Spleen (tissue), 11 donors: ENCODE data around the gene RAPGEFL1. TPM values are rescaled to one million over a fixed set of nuclear protein-coding genes. Genes with fewer than 3 reads are reported as not detected.
A peak's percentile ranks its signal among the peaks of the same experiment; 100 is the strongest.

ENCODE experiments used
- DNase-seq: peaks from one replicate; pipeline ENCODE4 v3.0.0-alpha.2; 2020
- H3K27ac ChIP-seq, 8 donors: fragments of 200-600 bp; sonication (generic) in 7 of 8; 1 replicate in 4 of 8; 2 replicates in 4 of 8; pipeline versions ENCODE4 v1.5.0 to v1.8.0; 2016 to 2021; ENCODE audit warnings: inconsistent platforms in 4 of 8, mild to moderate bottlenecking in 4 of 8, moderate library complexity in 1 of 8
- H3K27me3 ChIP-seq, 7 donors: fragments of 200-600 bp; sonication (generic) in 6 of 7; replicated peaks in 1 of 7; 1 replicate in 4 of 7; 2 replicates in 3 of 7; pipeline versions ENCODE4 v1.5.0 to v1.8.0; 2016 to 2021; ENCODE audit warnings: inconsistent platforms in 3 of 7, mild to moderate bottlenecking in 1 of 7
- H3K36me3 ChIP-seq, 6 donors: fragments of 200-600 bp; sonication (generic) in 5 of 6; 1 replicate in 4 of 6; 2 replicates in 2 of 6; pipeline versions ENCODE4 v1.5.0 to v1.8.0; 2016 to 2021; ENCODE audit warnings: inconsistent platforms in 2 of 6
- H3K4me1 ChIP-seq, 6 donors: fragments of 200-600 bp; sonication (generic) in 5 of 6; 1 replicate in 3 of 6; 2 replicates in 3 of 6; pipeline versions ENCODE4 v1.5.0 to v1.8.0; 2016 to 2021; ENCODE audit warnings: inconsistent platforms in 3 of 6
- H3K4me3 ChIP-seq, 8 donors: fragments of 200-600 bp; sonication (generic) in 7 of 8; 1 replicate in 4 of 8; 2 replicates in 4 of 8; pipeline versions ENCODE4 v1.5.0 to v1.8.0; 2016 to 2021; ENCODE audit warnings: inconsistent platforms in 4 of 8, mild to moderate bottlenecking in 4 of 8, moderate library complexity in 2 of 8
- H3K9me3 ChIP-seq, 8 donors: fragments of 200-600 bp; sonication (generic) in 7 of 8; 1 replicate in 4 of 8; 2 replicates in 4 of 8; pipeline versions ENCODE4 v1.5.0 to v1.8.0; 2016 to 2021; ENCODE audit warnings: inconsistent platforms in 4 of 8
- POLR2A ChIP-seq, 3 donors: fragments of 450-650 bp; IDR thresholded peaks; one replicate each; pipeline ENCODE4 v1.5.1; 2017; ENCODE audit warnings: antibody characterized with exemption in 3 of 3, mild to moderate bottlenecking in 1 of 3
- POLR2AphosphoS5 ChIP-seq, 3 donors: sonication (generic); formaldehyde crosslinking; IDR thresholded peaks; one replicate each; pipeline ENCODE4 v1.5.1; 2017; ENCODE audit warnings: antibody characterized with exemption in 3 of 3
- WGBS, 5 donors: extraction: QIAGEN DNeasy Blood & Tissue Kit in 3 of 5; methylation state at CpG; one replicate each; pipeline versions ENCODE4 v1.1.5 to v1.1.7; 2013 to 2018; 5-methylcytosine and 5-hydroxymethylcytosine counted together
- intact Hi-C: fragments of 100-400 bp; cut with DNase I; formaldehyde crosslinking; loops from one replicate; pipeline ENCODE4 v1.15.0; 2023; ENCODE audit warnings: low total_unique reads
- polyA plus RNA-seq, 3 donors: library from polyadenylated mRNA; stranded (reverse); fragments of 200-250 nt; gene quantifications; one replicate each; pipeline ENCODE4 v1.2.1, GENCODE V29; 2013
- total RNA-seq, 7 donors: library from RNA; depleted of rRNA in 3 of 7; stranded (reverse); fragments of >200 nt in 3 of 7; fragmentation: NEBNext Ultra II Directional in 4 of 7; extraction: Animal tissue kit (Norgen Biotek cat#: 25700) in 4 of 7; gene quantifications; one replicate each; pipeline versions ENCODE4 v1.1.0 to v1.2.1, GENCODE V29; 2016 to 2021
- TF ChIP-seq, protein P1 (sequence below), 11 experiments: fragments of 200-600 bp in 7 of 11; fragments of 450-650 bp in 4 of 11; sonication (generic) in 4 of 11; IDR thresholded peaks in 8 of 11; conservative IDR thresholded peaks in 3 of 11; 1 replicate in 7 of 11; 2 replicates in 4 of 11; pipeline versions ENCODE4 v1.4.0 to v1.8.0; 2016 to 2021; ENCODE audit warnings: antibody characterized with exemption in 11 of 11, inconsistent platforms in 4 of 11, mild to moderate bottlenecking in 1 of 11
- donor health status: healthy with polysubstance abuse.
- donor health status: DM: no; HTN: no; CAD: no; lungs with moderate emphysema.
- donor health status: DM: no; HTN: no; CAD: no.
- donor health status: Bipolar disorder and iron deficiency.
- donor health status: healthy.
- donor health status: DM: no; HTN: no; CAD: no.
- donor health status: DM: yes; HTN: yes; CAD: no.

Gene RAPGEFL1
- total and polyA plus RNA-seq, 10 donors = 2.9 to 12.7 (median 6.4) TPM

DNA sequence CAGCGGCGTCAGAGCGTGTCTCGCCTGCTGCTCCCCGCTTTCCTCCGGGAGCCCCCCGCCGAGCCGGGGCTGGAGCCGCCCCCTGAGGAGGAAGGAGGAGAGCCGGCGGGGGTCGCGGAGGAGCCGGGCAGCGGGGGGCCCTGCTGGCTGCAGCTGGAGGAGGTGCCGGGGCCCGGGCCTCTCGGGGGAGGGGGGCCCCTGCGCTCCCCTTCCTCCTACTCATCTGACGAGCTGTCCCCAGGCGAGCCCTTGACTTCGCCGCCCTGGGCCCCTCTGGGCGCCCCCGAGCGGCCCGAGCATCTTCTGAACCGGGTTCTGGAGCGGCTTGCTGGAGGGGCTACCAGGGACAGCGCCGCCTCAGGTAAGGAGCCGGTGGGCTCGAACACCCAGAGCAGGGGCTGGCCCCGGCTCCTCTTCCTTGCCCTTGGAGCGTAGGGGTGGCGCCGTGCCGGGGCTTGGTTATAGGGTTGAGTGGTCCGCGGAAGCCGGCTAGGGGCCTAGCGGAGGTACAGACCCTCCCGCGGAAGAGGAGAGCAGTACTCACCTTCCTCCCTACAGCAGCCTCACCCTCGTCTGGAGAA, 841 bp downstream of the RAPGEFL1 start:
- intact Hi-C loops = no loop called here
- Histone ChIP-seq H3K9me3 (no peaks in the 10 kb centered on the region), H3K27me3 (peaks cover 0 to 15% (median 6%) of the 10 kb centered on the region in 7 donors), H3K36me3 (peaks cover 0 to 51% (median 16%) of the 10 kb centered on the region in 6 donors), H3K4me3 (peak overlapping the region in 7 of 8 donors; percentile 31 to 72 (median 51)), H3K4me1 (peaks cover 4 to 24% (median 20%) of the 10 kb centered on the region in 6 donors), H3K27ac (no peak overlapping the region)
- DNase-seq = no peak
- TF ChIP-seq, protein P1, sequence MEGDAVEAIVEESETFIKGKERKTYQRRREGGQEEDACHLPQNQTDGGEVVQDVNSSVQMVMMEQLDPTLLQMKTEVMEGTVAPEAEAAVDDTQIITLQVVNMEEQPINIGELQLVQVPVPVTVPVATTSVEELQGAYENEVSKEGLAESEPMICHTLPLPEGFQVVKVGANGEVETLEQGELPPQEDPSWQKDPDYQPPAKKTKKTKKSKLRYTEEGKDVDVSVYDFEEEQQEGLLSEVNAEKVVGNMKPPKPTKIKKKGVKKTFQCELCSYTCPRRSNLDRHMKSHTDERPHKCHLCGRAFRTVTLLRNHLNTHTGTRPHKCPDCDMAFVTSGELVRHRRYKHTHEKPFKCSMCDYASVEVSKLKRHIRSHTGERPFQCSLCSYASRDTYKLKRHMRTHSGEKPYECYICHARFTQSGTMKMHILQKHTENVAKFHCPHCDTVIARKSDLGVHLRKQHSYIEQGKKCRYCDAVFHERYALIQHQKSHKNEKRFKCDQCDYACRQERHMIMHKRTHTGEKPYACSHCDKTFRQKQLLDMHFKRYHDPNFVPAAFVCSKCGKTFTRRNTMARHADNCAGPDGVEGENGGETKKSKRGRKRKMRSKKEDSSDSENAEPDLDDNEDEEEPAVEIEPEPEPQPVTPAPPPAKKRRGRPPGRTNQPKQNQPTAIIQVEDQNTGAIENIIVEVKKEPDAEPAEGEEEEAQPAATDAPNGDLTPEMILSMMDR (IDR thresholded peaks at IDR 0.05 in 8 of 11, conservative IDR thresholded peaks at IDR 0.05 in 3 of 11) = no peak
- TF ChIP-seq POLR2A (IDR thresholded peaks at IDR 0.05) (no peak), POLR2AphosphoS5 (IDR thresholded peaks at IDR 0.05) (peak in 1 of 3 donors; percentile 7)
- WGBS, 5 donors = 19 to 56% (median 48%) methylated on average over 12 to 46 of the region's 46 CpGs

DNA sequence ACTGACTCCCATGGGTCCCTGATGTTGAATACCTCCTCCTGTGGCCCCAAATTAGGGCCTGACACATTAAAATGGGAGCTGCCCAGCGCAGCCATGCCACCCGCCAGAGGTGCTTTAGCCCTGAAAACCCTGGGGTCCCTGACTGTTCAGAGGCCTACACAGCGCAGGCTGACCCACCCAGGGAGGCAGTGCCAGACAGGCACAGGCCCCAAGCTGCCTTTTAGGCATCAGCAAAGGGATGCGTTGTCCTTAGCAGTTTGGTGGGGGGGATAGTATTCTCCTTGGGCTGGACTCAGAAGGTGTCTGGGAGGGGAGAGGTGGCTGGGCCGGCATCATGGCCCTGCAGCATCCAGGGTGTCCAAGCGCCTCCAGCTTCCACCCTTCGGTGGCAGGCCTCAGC, 1.4 kb downstream of the RAPGEFL1 start:
- Histone ChIP-seq H3K4me1 (peaks cover 4 to 24% (median 20%) of the 10 kb centered on the region in 6 donors), H3K4me3 (no peak overlapping the region), H3K9me3 (no peaks in the 10 kb centered on the region), H3K36me3 (peaks cover 0 to 46% (median 14%) of the 10 kb centered on the region in 6 donors), H3K27ac (no peak overlapping the region), H3K27me3 (peaks cover 0 to 15% (median 6%) of the 10 kb centered on the region in 7 donors)
- no peak for TF ChIP-seq POLR2AphosphoS5 (IDR thresholded peaks at IDR 0.05)
- TF ChIP-seq, protein P1 (IDR thresholded peaks at IDR 0.05 in 8 of 11, conservative IDR thresholded peaks at IDR 0.05 in 3 of 11) = no peak
- intact Hi-C loops = no loop called here
- DNase-seq = no peak
- 90 to 99% (median 96%) methylated on average over 7 of the region's 7 CpGs for WGBS, 5 donors

DNA sequence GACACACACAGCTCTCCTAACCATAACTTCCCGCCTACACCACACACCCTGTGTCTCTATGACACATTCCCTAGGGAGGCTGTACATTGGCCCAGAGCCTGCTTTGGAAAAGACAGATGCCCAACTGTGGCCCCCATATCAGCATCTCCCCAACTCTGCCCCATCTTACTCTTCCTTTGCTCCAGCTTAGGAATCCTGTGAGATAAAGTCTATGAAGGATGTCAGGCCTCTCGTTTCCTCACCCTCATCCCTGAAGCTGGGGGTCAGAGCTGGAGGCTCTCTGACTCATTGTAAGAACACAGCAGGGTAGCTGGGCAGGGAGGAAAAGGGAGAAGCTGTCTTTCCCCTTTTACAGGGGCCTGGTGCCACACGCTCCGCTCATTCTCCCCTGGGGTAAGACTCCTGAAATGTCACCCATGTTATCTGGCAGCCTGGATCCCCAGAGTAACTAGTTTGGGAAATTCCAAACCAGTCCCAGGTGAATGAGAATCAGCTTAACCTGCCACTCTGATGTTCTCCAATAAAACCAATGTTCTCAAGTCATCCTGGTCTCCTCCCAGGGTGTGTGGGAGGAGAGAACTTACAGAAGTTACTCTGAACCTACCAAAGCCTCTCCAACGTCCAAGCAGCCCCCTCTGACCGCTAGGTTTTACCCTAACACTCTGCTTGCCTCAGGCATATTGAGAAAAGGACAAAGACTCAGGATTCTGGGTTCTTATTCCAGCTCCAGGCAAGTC, 2.8 kb downstream of the RAPGEFL1 start:
- Histone ChIP-seq H3K4me3 (no peak overlapping the region), H3K9me3 (no peaks in the 10 kb centered on the region), H3K4me1 (peaks cover 4 to 24% (median 20%) of the 10 kb centered on the region in 6 donors), H3K36me3 (peaks cover 0 to 32% (median 4%) of the 10 kb centered on the region in 6 donors), H3K27ac (no peak overlapping the region), H3K27me3 (peaks cover 0 to 15% (median 6%) of the 10 kb centered on the region in 7 donors)
- no peak for DNase-seq
- TF ChIP-seq POLR2A (IDR thresholded peaks at IDR 0.05) (no peak), POLR2AphosphoS5 (IDR thresholded peaks at IDR 0.05) (no peak)
- TF ChIP-seq, protein P1 (IDR thresholded peaks at IDR 0.05 in 8 of 11, conservative IDR thresholded peaks at IDR 0.05 in 3 of 11) = no peak
- intact Hi-C loops = no loop called here
- WGBS, 5 donors = 74 to 87% (median 82%) methylated on average over 6 of the region's 6 CpGs

DNA sequence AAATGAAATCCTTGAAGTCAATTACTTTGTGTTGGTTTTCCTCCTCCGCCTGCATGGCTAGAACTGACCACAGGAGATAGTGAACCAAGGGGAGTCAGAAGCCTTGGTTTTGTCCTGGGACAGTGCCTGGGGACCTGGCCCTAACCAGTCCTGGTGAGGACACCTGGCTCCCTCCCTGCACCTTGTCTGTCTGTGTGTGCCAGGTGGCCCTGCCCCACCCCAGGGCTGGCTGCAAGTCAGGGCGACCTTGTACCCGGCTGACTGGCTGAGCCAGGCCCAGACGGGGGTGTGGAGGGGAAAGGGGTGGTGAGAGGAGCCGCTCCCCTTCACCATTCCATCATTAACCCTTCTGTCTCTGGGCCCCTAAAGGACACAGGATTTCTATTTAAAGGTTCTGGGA, 3.4 kb downstream of the RAPGEFL1 start:
- peaks cover 4 to 24% (median 20%) of the 10 kb centered on the region in 6 donors for H3K4me1 ChIP-seq
- H3K36me3 ChIP-seq = peaks cover 0 to 26% (median 3%) of the 10 kb centered on the region in 6 donors
- TF ChIP-seq POLR2AphosphoS5 (IDR thresholded peaks at IDR 0.05) (no peak), POLR2A (IDR thresholded peaks at IDR 0.05) (no peak)
- TF ChIP-seq, protein P1 (IDR thresholded peaks at IDR 0.05 in 8 of 11, conservative IDR thresholded peaks at IDR 0.05 in 3 of 11) = no peak
- intact Hi-C loops = no loop called here
- no peak overlapping the region for H3K4me3 ChIP-seq
- peaks cover 0 to 15% (median 6%) of the 10 kb centered on the region in 7 donors for H3K27me3 ChIP-seq
- no peaks in the 10 kb centered on the region for H3K9me3 ChIP-seq
- H3K27ac ChIP-seq = no peak overlapping the region
- DNase-seq = no peak
- 76 to 84% (median 79%) methylated on average over 3 to 5 of the region's 5 CpGs for WGBS, 5 donors
